ENCODE data around the gene FYN. TPM values are rescaled to one million over a fixed set of nuclear protein-coding genes. Genes with fewer than 3 reads are reported as not detected.

Gene FYN
- total RNA-seq, 1 donor: 106 TPM

- DNase-seq (ENCODE audit: insufficient read length, low spot score, missing footprints): no peak
- no peaks in the 10 kb centered on the region for H3K4me1 ChIP-seq (ENCODE audit: insufficient read depth, low read length)
- no peak overlapping the region for H3K27ac ChIP-seq (ENCODE audit: low read depth, low read length)
- no peak for TF ChIP-seq CTCF (IDR thresholded peaks at IDR 0.05; ENCODE audit: extremely low read depth, low read depth, low read length)
- peaks cover 60% of the 10 kb centered on the region for H3K36me3 ChIP-seq (ENCODE audit: insufficient read depth, low read length)
- H4K20me1 ChIP-seq (ENCODE audit: insufficient read depth, low read length): peaks cover 2% of the 10 kb centered on the region
- H3K4me3 ChIP-seq (ENCODE audit: insufficient read depth, low read length): no peak overlapping the region
- H3K4me2 ChIP-seq (ENCODE audit: insufficient read depth, low read length): no peak overlapping the region
- no peaks in the 10 kb centered on the region for H3K79me2 ChIP-seq (ENCODE audit: insufficient read depth, low read length)
- H3K27me3 ChIP-seq (ENCODE audit: insufficient read depth, low read length): no peaks in the 10 kb centered on the region
- H2AFZ ChIP-seq (ENCODE audit: low read length): no peak overlapping the region
- H3K9me3 ChIP-seq (ENCODE audit: low read depth, low read length): no peaks in the 10 kb centered on the region
These were observed 200.3 kb downstream of the FYN start for GRCh38 chr6:111672761-111673450.

- DNase-seq (ENCODE audit: insufficient read length, low spot score, missing footprints): no peak
- no peak overlapping the region for H3K4me2 ChIP-seq (ENCODE audit: insufficient read depth, low read length)
- H3K4me3 ChIP-seq (ENCODE audit: insufficient read depth, low read length): no peak overlapping the region
- no peak overlapping the region for H3K27ac ChIP-seq (ENCODE audit: low read depth, low read length)
- no peak overlapping the region for H2AFZ ChIP-seq (ENCODE audit: low read length)
- peaks cover 2% of the 10 kb centered on the region for H3K4me1 ChIP-seq (ENCODE audit: insufficient read depth, low read length)
- no peaks in the 10 kb centered on the region for H3K9me3 ChIP-seq (ENCODE audit: low read depth, low read length)
- H3K27me3 ChIP-seq (ENCODE audit: insufficient read depth, low read length): no peaks in the 10 kb centered on the region
- H3K36me3 ChIP-seq (ENCODE audit: insufficient read depth, low read length): peaks cover 59% of the 10 kb centered on the region
- H3K79me2 ChIP-seq (ENCODE audit: insufficient read depth, low read length): no peaks in the 10 kb centered on the region
- peaks cover 2% of the 10 kb centered on the region for H4K20me1 ChIP-seq (ENCODE audit: insufficient read depth, low read length)
- no peak for TF ChIP-seq CTCF (IDR thresholded peaks at IDR 0.05; ENCODE audit: extremely low read depth, low read depth, low read length)
These were observed 203.9 kb downstream of the FYN start for GRCh38 chr6:111669326-111669725.

DNA sequence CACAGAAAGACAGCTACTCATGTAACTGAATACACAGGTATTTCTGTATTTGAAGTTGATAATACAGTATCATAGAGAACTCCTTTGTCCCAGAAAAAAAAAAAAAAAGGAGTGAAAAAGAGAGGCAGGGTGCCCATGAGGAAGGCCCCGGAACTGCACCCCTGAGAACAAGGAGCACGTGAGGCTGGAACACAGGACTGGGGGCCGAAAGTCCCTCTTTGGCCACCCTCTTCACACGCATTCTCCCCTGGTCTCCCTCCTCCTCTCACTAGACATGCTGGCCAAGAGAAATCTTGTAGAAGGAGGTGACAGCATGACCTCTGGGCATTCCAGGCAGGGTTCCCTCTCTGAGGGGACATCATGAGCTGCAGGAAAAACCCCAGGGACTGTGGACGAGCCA is 204.8 kb downstream of the FYN start:
- Histone ChIP-seq H4K20me1 (ENCODE audit: insufficient read depth, low read length) (peaks cover 2% of the 10 kb centered on the region), H3K4me1 (ENCODE audit: insufficient read depth, low read length) (peaks cover 11% of the 10 kb centered on the region), H3K4me3 (ENCODE audit: insufficient read depth, low read length) (no peak overlapping the region), H2AFZ (ENCODE audit: low read length) (no peak overlapping the region), H3K27me3 (ENCODE audit: insufficient read depth, low read length) (no peaks in the 10 kb centered on the region), H3K4me2 (ENCODE audit: insufficient read depth, low read length) (no peak overlapping the region), H3K9me3 (ENCODE audit: low read depth, low read length) (no peaks in the 10 kb centered on the region), H3K27ac (ENCODE audit: low read depth, low read length) (no peak overlapping the region), H3K79me2 (ENCODE audit: insufficient read depth, low read length) (no peaks in the 10 kb centered on the region), H3K36me3 (ENCODE audit: insufficient read depth, low read length) (peaks cover 52% of the 10 kb centered on the region)
- DNase-seq (ENCODE audit: insufficient read length, low spot score, missing footprints): no peak
- TF ChIP-seq CTCF (IDR thresholded peaks at IDR 0.05; ENCODE audit: extremely low read depth, low read depth, low read length): peak; percentile 31

- TF ChIP-seq CTCF (IDR thresholded peaks at IDR 0.05; ENCODE audit: extremely low read depth, low read depth, low read length): no peak
- Histone ChIP-seq H4K20me1 (ENCODE audit: insufficient read depth, low read length) (peaks cover 2% of the 10 kb centered on the region), H3K27ac (ENCODE audit: low read depth, low read length) (no peak overlapping the region), H3K9me3 (ENCODE audit: low read depth, low read length) (no peaks in the 10 kb centered on the region), H3K27me3 (ENCODE audit: insufficient read depth, low read length) (no peaks in the 10 kb centered on the region), H3K79me2 (ENCODE audit: insufficient read depth, low read length) (no peaks in the 10 kb centered on the region), H3K36me3 (ENCODE audit: insufficient read depth, low read length) (peaks cover 50% of the 10 kb centered on the region), H2AFZ (ENCODE audit: low read length) (no peak overlapping the region), H3K4me1 (ENCODE audit: insufficient read depth, low read length) (peaks cover 16% of the 10 kb centered on the region), H3K4me2 (ENCODE audit: insufficient read depth, low read length) (no peak overlapping the region), H3K4me3 (ENCODE audit: insufficient read depth, low read length) (no peak overlapping the region)
- no peak for DNase-seq (ENCODE audit: insufficient read length, low spot score, missing footprints)
These were observed 205.3 kb downstream of the FYN start for GRCh38 chr6:111667931-111668330.
